D721Med (cell line): Measurements from ENCODE around the gene NFATC1.

Source experiments
- DNase-seq: peaks from one replicate; pipeline ENCODE4 v3.0.0; 2011; ENCODE audit warnings: low spot score; ENCODE audit not compliant: insufficient read length
- FAIRE-seq: peaks from 2 replicates; lab custom pipeline; 2011; peaks lifted over from hg19 to GRCh38; lab: Jason Lieb, UNC
- TF ChIP-seq, protein P1 (sequence below): IDR thresholded peaks from 2 replicates; pipeline ENCODE4 v1.5.1; 2012; ENCODE audit warnings: mild to moderate bottlenecking, control low read depth; ENCODE audit not compliant: insufficient read depth; ENCODE audit errors: missing control alignments

The NFATC1 gene

DNA sequence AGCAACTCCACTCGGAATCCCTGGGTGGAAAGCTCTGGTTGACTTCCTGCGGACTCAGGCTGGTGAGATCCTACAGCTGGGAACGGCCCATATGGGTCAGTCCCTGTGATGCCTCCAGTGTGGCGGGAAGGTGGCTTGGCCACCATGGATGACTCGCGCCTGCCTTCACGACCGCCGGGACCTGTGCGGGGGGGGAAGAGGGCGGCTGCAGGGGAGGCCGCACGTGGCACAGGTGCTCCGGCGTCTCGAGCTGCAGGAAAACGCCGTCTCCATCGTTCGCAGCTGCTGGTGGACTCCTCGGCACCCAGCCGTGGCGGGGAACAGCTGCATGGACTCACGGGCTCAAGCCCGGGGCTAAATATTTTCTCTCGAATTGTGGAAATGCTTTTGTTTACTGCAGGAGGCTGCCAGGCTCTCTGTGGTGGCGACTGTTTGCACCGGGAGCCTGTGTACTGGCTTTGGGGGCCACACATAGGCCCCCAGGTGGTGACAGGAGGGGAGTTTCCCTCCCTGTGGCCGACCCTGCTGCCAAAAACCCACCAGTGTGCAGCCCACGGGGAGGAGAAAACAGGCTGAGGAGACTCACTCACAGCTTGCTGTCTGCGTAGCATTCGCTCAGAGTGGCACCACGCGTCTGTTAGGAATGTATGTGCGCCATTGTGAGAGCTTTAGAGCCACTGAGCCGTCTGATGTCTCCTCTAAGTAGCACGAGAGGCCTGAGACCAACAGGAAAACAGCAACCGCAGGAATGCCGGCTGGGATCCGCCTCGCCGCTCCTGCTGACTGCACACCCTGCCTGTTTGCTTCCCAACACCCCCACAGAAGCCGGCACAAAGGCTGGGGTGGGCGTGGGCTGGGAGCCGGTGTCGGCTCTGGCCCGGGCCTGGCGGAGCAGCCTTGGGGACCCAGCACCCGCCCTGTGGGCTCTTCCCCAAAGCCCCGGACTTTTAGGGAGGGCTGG, 89.2 kb downstream of the NFATC1 start:
- FAIRE-seq (no peak), DNase-seq (no peak)
- TF ChIP-seq, protein P1, sequence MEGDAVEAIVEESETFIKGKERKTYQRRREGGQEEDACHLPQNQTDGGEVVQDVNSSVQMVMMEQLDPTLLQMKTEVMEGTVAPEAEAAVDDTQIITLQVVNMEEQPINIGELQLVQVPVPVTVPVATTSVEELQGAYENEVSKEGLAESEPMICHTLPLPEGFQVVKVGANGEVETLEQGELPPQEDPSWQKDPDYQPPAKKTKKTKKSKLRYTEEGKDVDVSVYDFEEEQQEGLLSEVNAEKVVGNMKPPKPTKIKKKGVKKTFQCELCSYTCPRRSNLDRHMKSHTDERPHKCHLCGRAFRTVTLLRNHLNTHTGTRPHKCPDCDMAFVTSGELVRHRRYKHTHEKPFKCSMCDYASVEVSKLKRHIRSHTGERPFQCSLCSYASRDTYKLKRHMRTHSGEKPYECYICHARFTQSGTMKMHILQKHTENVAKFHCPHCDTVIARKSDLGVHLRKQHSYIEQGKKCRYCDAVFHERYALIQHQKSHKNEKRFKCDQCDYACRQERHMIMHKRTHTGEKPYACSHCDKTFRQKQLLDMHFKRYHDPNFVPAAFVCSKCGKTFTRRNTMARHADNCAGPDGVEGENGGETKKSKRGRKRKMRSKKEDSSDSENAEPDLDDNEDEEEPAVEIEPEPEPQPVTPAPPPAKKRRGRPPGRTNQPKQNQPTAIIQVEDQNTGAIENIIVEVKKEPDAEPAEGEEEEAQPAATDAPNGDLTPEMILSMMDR, result no peak

- DNase-seq (no peak), FAIRE-seq (no peak)
- TF ChIP-seq, protein P1, result no peak
Observed at GRCh38 chr18:79485788-79486355, 90.1 kb downstream of the NFATC1 start.

- no peak for DNase-seq
- FAIRE-seq, result no peak
- TF ChIP-seq, protein P1, result no peak
Observed at GRCh38 chr18:79486356-79487182, 90.8 kb downstream of the NFATC1 start.

- DNase-seq (no peak), FAIRE-seq (no peak)
- TF ChIP-seq, protein P1, result no peak
Observed at GRCh38 chr18:79487183-79487800, 91.6 kb downstream of the NFATC1 start.

GRCh38 chr18:79487801-79488201, 92.1 kb downstream of the NFATC1 start:
- TF ChIP-seq, protein P1, result no peak
- DNase-seq (no peak), FAIRE-seq (no peak)

- no peak for DNase-seq
- TF ChIP-seq, protein P1, result no peak
- no peak for FAIRE-seq
Observed at GRCh38 chr18:79488311-79489050, 92.8 kb downstream of the NFATC1 start.
